ENCODE measurements around the gene BPIFB6.

DNA sequence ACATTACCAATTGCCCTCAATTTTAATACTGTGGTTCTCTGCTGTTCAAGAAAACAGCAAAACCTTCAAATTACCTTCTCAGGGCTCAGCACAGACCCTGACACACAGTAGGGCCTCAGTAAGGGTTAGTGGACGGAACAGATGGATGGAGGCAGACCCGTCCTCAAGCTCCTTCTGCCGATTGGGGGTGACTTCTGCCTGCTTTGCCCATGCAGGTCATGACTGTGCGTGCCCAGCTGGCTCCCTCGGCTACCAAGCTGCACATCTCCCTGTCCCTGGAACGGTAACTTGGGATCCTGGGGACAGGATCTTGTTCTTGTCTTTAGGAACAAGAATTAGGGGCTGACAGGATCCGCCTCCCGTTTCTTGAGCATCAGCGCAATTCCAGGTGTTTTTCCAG, 38.2 kb downstream of the BPIFB6 start:
- TF ChIP-seq, protein P1, sequence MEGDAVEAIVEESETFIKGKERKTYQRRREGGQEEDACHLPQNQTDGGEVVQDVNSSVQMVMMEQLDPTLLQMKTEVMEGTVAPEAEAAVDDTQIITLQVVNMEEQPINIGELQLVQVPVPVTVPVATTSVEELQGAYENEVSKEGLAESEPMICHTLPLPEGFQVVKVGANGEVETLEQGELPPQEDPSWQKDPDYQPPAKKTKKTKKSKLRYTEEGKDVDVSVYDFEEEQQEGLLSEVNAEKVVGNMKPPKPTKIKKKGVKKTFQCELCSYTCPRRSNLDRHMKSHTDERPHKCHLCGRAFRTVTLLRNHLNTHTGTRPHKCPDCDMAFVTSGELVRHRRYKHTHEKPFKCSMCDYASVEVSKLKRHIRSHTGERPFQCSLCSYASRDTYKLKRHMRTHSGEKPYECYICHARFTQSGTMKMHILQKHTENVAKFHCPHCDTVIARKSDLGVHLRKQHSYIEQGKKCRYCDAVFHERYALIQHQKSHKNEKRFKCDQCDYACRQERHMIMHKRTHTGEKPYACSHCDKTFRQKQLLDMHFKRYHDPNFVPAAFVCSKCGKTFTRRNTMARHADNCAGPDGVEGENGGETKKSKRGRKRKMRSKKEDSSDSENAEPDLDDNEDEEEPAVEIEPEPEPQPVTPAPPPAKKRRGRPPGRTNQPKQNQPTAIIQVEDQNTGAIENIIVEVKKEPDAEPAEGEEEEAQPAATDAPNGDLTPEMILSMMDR (IDR thresholded peaks at IDR 0.05) = no peak
- TF ChIP-seq POLR2A (IDR thresholded peaks at IDR 0.05) = no peak
